Stimulated activated CD8-positive, alpha-beta memory T cell treated with anti-CD3 and anti-CD28 coated beads, Interleukin-4, amount 100 ng/mL, for 4 hours (primary cell): ENCODE measurements around the gene EPAS1.

Source experiments
- DNase-seq, 2 donors: peaks; one replicate each; pipeline ENCODE4 v3.0.0-alpha.2; 2020; ENCODE audit warnings: low read depth in 2 of 2, low spot score in 1 of 2

The EPAS1 gene

DNA sequence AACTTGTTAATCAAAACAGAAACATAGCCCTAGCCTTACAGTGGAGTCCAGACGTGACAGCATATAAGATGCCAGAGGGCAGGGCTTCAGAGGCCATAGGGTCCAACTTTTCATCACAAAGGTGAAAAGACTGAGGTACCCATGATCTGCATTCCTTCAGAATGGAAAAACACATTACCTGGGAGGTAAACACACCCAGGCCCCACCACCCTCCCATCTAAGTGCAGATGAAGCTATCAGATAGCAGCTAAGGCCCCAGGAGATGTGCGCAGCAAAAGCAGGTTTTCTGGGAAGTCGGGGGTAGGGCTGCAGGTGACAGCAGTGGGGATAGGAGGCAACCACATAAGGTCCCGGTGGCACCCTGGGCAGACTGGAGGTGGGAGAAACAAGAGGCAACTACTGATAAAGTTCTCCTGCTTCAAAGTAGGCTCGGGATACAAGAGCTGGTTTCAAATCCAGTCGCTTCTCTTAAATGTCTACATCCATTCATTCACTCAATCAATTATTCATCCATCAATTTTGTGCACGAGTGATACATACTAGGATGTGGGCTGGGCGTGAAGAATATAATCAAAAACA, 107.1 kb downstream of the EPAS1 start:
- DNase-seq: no peak

- DNase-seq: no peak
Measured at GRCh38 chr2:46407852-46408455, 110.7 kb downstream of the EPAS1 start.

GRCh38 chr2:46409756-46410155, 112.5 kb downstream of the EPAS1 start:
- DNase-seq: no peak

DNA sequence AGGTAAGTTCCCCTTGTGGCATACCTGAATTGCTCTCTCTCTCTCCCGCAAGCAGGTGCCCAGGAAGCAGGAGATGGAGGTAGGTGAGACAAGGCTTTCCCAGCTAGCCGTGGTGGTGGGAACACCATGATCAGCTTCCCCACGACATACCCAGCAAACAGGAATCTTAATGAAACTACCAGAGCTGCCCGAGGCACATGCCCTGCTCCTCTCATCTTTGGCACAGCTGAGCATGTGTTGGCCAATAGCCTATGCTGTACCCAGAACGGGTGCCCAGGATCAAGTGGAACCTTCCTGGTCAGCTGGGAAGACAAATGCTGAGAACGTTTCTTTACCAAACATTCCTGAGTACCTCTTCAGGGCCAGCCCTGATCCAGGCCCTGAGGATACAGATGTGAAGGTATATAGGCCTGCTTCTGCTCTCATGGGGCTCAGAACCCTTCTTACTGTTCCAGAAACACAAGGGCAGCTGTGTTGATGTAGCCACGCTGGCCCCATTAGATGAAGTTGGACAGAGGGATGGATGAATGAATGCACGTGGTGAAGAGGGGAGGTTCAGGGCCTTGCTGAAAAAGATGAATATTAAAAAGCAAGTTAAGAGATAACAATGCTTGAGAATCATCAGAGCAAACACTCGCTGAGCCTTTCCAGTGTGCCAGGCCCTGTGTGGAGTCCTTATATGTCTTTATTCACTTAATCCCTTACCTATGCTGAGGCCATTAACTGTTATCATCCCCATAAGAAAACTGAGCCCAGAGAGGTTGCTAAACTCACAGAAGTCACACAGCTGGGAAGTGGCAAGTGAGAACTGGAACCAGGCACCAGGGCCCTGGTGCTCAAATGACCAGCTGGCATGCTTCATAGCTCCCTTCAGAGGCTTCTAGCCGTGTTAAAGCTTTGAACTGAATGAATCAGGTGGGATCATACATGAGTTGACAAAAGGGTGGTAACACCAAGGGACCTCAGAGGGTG, 113.4 kb downstream of the EPAS1 start:
- no peak for DNase-seq

- no peak for DNase-seq
Measured at GRCh38 chr2:46411245-46411641, 114.0 kb downstream of the EPAS1 start.

GRCh38 chr2:46411985-46412384, 114.8 kb downstream of the EPAS1 start:
- DNase-seq: no peak

- DNase-seq: no peak
Measured at GRCh38 chr2:46413111-46413510, 115.9 kb downstream of the EPAS1 start.

DNA sequence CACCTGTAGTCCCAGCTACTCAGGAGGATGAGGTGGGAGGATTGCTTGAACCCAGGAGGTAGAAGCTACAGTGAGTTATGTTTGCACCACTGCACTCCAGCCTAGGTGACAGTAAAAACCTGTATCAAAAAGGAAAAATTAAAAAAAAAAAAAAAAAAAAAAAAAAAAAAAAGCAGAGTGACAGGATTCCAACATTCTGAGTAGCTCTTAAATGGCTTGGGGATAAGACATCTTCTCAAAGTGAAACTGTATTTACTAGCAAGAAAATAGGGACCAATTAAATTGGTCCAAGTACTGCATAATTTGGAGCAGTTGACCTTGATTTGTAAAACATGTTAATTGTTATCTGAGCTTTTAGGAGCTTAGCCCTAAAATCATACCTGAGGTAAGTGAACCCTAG, 116.4 kb downstream of the EPAS1 start:
- no peak for DNase-seq

- no peak for DNase-seq
Measured at GRCh38 chr2:46414701-46415100, 117.5 kb downstream of the EPAS1 start.

- DNase-seq: no peak
Measured at GRCh38 chr2:46416280-46416679, 119.1 kb downstream of the EPAS1 start.

DNA sequence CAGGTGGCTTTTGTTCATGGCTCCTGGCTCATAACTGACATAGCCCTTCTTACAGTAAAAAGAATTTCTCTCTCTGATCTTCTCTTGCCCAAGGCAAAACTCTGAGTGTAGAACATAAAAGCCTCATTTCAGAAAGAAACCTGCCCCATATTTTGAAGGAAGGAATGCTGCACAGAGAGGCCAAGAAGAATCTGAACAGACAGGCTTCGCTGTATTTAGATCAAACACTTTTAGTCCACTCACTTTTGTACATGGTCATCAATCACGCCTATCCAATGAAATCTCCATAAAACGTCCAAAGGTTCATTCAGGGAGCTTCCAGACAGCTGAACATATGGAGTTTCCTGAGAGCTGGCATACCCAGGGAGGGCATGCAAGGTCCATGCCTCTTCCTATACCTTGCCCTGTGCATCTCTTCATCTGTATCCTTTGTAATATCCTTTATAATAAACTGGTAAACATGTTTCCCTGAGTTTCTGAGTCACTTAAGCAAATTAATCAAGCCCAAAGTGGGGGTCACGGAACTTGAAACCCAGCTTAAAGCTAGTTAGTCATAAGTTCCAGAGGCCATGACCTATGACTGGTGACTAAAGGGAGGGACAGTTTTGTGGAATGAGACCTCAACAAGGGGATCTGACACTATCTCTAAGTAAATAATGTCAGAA, 119.7 kb downstream of the EPAS1 start:
- DNase-seq: no peak

- DNase-seq: no peak
Measured at GRCh38 chr2:46420945-46421344, 123.7 kb downstream of the EPAS1 start.

DNA sequence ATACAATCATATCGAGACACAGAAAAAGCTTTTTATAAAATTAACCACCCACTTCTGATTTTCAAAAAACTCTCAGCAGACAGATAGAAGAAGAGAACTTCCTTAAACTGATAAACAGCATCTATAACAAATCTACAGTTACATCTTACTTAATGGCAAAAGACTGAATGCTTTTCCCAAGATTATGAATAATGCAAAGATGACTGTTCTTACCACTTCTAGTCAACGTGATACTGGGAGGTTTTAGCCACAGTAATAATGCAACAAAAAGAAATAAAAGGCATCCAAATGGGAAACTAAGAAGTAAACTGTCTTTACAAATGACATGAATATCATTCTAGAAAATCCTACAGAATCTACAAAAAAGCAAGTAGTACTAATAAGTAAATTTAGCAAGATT, 124.2 kb downstream of the EPAS1 start:
- no peak for DNase-seq

DNA sequence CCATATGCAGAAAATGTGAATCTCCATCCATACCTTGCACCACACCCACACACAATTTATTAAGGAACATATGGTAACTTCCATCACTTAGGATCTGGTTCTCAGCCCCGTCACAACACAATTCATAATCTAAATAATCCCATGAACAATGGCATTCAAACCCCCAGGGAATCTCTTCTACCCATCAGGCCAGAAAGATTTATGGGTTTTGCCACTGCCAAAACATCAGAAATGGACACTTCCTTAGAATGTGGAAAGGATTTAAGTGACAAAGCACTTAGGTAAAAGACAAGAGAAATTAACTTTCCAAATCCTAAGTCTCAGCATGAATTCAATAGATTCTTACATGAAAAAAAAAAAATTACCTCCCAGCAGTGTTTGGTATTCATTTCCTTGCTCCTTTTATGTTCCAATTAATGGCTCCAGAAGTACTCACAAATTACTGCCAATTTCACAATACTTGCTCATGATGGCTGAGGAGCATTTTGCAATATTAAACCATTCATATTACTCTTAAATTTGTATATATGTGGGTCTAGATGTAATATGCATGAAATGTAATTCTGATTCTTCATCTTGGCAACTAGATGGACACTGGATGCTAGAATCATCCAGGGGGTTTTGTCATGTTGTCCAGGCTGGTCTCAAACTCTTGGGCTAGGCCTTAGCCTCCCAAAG, 125.6 kb downstream of the EPAS1 start:
- no peak for DNase-seq

GRCh38 chr2:46424937-46425336, 127.7 kb downstream of the EPAS1 start:
- DNase-seq: no peak

DNA sequence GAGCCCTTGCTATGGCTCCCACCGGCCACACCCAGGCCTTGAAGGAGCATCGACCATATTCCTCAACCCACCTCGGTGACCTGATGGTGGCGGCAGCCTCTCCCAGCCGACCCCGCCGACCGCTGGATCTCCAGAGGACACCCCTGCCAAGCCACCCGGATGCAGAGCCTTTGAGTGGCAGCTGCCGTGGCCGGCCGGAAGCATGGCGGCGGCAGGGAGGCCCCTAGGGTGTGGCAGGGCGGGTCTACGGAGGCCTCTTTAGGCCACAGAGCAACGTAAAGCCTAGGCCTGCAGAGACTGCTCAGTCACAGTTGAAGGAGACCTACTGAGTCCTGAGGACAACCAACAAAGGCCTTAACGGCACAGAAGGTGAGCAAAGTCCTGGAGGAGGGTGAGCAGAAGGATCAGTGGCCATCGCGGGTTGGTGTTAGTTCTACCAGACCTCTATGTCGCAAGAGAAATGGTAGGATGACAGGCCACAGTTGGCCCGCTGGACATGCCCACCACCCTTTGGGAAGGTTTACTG, 131.8 kb downstream of the EPAS1 start:
- DNase-seq: no peak

DNA sequence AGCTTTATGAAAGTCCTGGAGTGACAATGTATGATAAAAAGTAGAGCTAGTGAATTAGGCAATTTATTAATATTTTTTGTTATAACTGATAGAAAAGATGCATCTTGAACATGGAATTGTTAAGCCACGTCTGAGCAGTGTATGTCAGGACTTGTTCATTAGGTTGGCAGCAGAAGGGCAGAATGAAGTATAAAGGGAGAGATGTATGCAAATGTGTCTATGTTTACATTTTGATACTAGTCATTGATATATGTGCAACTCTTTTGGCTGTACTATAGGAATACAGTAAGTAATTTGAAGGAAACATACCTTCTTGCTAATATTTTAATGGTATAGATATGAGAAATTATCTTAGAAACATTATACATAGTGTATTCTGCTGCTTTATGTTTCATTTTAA, 133.2 kb downstream of the EPAS1 start:
- DNase-seq: no peak

GRCh38 chr2:46430992-46431391, 133.8 kb downstream of the EPAS1 start:
- no peak for DNase-seq

DNA sequence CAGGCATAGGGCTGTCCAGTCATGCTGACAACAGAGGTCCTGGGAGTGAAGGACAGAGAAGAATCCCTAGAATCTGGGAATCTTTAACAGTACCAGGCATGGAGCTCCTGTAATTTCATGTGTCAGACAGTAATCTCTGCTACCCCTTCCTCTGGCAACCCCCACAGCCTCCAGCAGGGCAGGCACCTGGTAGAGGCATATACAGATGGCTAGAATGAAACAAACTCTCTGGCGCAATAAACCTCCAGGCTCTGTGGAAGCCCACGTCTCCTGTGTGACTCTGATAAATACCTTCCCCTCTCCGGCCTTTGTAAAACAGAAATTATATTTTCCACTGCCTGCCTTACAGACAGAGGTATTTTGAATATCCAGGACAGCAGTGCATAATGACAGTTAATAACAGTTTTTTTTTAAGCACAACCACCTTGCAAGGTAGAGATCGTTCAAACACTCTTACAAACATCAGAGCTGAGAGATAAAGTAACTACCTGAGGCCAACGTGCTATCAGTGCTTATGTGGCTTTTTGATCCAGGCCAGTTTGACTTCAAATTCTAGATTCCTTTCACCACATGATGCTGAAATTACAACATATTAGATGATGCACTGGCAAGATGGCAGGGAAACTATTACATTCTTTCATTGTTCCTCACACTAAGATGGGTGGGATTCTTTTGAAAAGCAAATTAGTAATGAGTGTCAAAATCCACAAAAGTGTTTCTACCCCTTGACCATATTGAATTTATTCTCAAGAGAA, 134.5 kb downstream of the EPAS1 start:
- DNase-seq: no peak

DNA sequence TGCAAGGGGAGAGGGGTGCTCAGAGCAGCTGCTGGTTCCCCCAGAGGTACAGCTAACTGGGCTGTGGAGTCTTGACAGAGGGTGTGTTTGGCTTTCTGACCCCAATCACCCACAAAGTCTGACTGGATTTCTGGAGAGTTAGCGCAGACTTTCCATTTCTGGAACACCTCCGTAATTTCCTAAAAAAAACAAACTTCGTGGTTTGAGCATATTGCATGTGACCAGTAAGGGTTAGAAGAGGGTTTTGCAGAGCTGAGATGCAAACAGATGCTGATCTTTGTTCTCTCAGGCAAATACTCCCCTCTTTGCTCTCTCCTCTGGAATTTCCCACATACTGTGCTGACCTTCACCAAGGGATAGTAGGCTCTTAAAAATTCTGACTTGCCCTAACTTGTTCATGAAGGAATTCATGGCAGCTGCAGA, 137.7 kb downstream of the EPAS1 start:
- no peak for DNase-seq
